Activated CD4-positive, alpha-beta T cell treated with anti-CD3 and anti-CD28 coated beads for 48 hours (primary cell): ENCODE data around the gene ACTL6B.
A peak's percentile ranks its signal among the peaks of the same experiment; 100 is the strongest.
"Not testable (repeated sequence)": the region's sequence is repeated elsewhere in the genome, so short reads cannot be mapped to it uniquely, and the experiment has no call there.

Source experiments
- DNase-seq: peaks from one replicate; pipeline ENCODE4 v3.0.0-alpha.2; 2020

The ACTL6B gene

DNA sequence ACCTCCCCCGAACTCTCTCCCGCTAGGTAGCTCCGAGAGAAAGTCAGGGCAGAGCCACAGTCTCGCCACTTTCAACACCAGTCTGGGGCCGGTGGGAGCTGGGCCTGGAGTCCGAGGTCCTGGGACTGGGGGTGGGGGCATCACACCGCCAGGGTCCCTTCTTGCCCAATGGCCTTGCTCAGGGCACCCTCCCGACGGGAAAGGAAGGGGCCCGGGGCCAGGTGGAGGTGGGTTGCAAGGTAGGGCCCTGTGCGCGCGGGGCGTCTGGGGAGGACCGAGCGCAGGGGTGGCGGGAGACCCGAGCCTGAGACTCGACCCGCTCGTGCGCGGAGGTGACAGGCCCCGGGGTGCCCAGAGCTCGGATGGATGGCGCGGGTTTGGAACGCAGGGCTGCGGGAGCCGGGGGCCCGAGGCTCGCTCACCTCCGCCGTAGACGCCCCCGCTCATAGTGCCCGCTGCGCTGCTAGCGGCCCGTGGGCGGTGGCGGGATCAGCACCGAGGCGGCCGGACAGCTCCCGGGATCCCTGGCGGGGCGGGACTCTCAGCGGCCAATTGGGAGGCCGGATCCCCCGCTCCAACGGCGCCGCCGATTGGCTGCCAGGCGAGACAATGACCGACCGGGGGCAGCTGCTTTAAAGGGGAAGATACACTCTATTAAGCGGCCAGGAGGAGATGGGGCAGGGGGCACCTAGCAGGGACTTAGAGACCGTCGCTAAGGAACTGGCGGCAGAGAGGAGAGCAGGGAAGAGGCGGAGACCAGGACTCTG lies at the start of gene ACTL6B:
Gene ACTL6B, minus strand, starts transcription at position 541 of the 767 bp plus-strand sequence. Its CDS starts 94 bp downstream, at position 447.
- peak; percentile 78 for DNase-seq

DNA sequence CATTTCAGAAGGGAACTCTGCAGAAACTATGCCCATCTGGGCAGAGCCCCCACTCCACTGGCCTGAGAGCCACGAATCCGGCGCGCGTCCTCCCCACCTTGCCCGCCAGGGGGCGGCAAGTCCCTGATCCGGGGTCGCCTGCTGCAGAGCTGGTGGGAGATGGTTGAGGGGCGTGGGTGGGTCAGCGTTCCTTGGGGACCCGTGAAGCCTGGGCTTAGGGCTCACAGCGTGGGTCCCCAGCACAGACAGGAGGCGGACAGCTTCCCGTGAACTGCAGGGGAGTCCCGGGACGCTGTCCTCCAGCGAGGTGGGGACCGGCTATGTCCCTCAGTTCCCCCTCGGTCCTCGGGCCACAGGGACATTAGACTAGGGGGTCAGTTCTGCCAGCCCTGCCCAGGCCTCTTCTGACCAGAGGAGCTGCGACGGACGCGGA lies 49.1 kb upstream of the ACTL6B start:
- DNase-seq = peak; percentile 89

DNA sequence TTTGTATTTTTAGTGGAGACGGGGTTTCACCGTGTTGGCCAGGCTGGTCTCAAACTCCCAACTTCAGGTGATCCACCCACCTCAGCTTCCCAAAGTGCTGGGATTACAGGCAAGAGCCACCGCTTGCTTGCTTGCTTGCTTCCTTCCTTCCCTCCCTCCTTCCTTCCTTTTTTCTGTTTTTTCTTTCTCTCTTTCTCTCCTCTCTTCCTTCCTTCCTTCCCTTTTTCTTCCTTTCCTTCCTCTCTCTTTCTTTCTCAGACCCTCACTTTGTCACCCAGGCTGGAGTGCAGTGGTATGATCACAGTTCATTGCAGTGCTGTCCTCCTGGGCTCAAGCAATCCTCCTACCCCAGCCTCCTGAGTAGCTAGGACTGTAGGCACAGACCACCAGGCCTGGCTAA lies 44.8 kb upstream of the ACTL6B start:
- DNase-seq = not testable (repeated sequence)

DNA sequence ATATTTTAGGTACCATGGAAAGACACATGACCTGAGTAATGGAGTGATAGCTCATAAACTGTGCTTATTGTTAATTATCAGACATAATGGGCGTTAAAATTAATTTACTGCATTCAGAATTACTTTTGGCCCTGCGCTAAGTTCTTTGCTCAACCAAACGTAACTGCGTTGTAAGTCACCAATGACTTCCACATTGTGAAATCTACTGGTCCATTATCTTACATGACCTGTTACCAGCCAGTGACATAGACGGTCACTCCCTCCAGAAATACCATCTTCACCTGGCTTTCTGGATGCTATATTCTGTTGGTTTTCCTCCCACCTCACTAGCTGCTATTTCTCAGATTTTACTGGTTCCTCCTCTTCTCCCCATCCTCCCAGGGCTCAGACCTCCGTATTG lies 42.8 kb upstream of the ACTL6B start:
- no peak for DNase-seq

- DNase-seq = no peak
Observed at GRCh38 chr7:100696123-100696521, 39.9 kb upstream of the ACTL6B start.

- DNase-seq = peak; percentile 82
Observed at GRCh38 chr7:100694098-100694745, 38.0 kb upstream of the ACTL6B start, which contains the start of gene GIGYF1. Gene GIGYF1 (minus strand): TSS chr7:100694250. CDS start chr7:100688238, 6,012 bp downstream.

GRCh38 chr7:100693312-100694097 lies 37.3 kb upstream of the ACTL6B start:
- no peak for DNase-seq

GRCh38 chr7:100692578-100692961 lies 36.3 kb upstream of the ACTL6B start:
- DNase-seq = no peak

GRCh38 chr7:100691676-100692577 lies 35.7 kb upstream of the ACTL6B start:
- peak; percentile 91 for DNase-seq

DNA sequence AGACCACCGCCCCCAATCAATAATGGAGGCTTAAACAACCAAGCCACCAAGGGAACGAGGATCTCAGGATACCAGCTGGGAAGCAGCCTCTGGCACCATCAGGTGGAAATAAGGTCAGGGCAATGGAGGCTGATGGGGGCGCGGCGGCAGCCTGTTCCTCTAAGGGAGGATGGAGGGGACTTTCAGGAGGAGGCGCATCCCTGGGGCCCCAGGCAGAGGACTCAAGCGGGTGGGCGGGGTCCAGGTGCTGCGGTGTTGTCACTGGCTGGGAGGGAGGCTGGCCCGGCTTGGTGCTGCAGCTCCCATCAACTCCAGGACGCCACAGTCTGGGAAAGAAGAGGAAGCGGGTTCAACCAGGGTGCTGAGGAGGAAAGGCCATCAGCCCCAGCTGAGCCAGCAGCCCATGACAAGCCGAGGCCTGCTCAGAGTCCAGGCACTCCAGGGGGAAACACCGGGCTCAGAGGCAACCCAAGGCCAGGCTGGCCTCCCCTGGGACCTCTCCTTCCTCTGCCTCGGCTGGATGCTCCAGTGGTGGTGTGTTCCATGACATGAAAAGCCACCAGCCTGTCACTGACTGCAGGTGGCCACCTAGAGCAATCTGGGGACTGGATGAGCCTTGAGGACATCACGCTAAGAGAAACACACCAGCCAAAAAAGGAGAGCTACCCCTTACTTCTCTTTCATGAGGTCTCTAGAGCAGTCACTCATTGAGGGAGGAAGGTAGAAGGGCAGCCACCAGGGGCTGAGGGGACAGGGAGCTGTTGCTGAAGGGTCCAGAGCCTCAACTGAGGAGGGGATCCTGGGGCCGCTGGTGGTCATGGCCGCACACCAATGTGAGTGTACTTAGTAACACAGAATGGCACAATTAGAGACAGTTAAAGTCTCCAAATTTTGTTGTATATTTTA lies 33.2 kb upstream of the ACTL6B start:
- DNase-seq = no peak

DNA sequence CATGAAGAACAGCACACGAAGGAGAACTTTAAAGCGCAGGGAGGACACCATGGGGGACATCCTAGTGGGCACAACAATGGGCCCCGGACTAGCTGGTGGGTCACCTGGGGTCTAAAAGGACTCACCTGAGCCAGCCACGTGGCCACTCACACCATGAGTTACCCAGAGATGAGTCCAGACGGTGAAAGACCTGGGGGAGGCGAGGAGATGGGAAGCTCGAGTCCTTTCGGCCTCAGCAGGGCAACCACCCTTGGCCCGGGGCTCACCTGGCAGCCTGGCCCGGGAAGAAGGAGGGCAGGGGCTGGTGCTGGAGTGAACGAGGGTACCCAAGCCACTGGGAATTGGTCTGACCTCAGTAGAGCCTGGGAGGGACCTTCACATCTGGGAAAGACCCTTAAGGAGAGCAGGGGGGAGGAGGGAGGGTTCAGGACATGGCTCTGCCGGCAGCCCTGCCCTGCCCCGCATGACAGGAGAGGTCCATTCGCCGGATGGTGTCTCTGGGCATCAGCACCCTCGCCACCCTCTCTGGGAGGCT lies 32.1 kb upstream of the ACTL6B start:
- DNase-seq = no peak

GRCh38 chr7:100687751-100688300 lies 31.6 kb upstream of the ACTL6B start:
- DNase-seq = no peak

GRCh38 chr7:100687261-100687660 lies 31.0 kb upstream of the ACTL6B start:
- no peak for DNase-seq

- no peak for DNase-seq
Observed at GRCh38 chr7:100686822-100687211, 30.6 kb upstream of the ACTL6B start.

GRCh38 chr7:100686201-100686821 lies 30.1 kb upstream of the ACTL6B start:
- DNase-seq = no peak

DNA sequence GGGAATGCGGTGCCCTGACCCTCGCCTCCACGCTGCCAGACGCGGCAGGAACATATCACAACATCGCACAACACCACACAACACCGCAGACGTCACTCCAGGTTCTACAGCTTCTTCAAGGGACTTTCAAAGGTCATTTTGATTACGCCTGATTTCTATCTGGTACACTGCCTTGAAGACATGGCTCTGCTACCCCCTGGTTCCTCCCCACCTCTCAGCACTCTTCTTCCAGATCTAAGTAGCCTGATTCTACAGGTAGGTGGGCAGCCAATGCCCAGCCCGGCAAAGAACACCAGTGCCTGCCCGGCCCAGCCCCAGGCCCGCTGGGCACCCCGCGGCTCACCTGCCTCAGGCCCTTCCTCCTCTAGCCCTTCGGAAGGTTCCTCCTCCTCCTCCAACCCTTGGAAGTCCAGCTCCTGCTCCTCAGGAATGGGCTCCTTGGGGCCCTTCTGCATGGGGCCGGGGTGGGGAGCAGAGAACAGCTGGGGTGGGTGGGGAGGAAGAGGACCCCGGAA lies 29.4 kb upstream of the ACTL6B start:
- DNase-seq = no peak

GRCh38 chr7:100685049-100685605 lies 28.9 kb upstream of the ACTL6B start:
- no peak for DNase-seq

DNA sequence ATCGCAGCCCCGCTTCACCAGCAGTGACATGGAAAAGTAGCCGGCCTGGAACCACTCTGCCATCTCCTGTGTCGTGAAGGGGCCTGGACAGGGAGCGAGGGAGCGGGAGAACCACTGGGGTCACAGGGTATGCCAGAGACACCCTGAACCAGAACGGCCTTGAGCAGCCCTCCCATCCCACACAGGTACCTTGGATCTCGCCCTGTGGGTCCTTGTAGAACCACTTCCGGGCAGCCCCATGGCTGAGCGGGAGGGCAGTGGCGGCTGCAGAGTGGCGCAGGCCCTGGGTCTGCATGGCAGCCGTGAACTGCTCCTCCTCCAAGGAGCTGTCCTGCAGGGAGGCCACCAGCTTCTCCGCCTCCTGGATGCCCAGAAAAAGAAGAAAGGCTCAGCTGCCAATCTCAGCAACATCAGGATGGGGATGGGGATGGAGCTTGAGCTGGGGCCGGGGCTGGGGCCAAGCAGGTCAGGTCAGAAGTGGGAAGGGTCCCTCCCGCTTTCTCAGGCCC lies 28.3 kb upstream of the ACTL6B start:
- no peak for DNase-seq
